ENCODE results near the gene MOCS3.
"Not testable (repeated sequence)": the region's sequence is repeated elsewhere in the genome, so short reads cannot be mapped to it uniquely, and the experiment has no call there.

MOCS3 gene

GRCh38 chr20:50932016-50932485 is 26.6 kb upstream of the MOCS3 start:
- no peak for DNase-seq

DNA sequence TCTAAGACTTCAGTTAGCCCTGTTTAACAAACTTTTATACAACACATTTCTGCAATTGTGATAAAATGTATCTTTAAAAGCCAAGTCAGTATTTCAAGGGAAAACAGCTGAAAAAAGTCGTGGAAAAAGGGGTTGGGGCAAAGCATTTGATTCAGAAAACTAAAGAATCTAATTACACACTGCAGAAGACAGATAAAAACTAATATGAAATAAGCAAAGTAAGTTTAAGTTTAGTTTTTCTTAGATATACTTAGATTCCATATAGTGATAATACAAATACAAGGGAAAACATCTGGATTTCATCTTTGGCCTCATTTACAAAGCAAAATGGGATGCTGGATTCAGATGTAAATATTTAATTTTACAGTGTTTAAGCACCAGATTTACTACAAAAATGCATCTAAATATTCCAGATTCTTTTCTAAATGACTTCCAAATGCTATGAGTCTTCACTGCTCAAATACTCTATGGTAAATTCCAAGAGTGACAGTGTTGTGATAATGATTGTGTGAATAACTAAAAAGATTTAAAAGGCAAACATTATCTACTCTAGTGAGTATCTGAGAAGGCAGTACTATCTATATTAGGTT is 25.8 kb upstream of the MOCS3 start:
- DNase-seq = no peak

GRCh38 chr20:50933589-50933988 is 25.0 kb upstream of the MOCS3 start:
- DNase-seq = no peak

- no peak for DNase-seq
Observed at GRCh38 chr20:50943069-50943468, 15.5 kb upstream of the MOCS3 start.

GRCh38 chr20:50948132-50948785 is 10.4 kb upstream of the MOCS3 start:
- no peak for DNase-seq

- no peak for DNase-seq
Observed at GRCh38 chr20:50953196-50953595, 5.4 kb upstream of the MOCS3 start.

- no peak for DNase-seq
Observed at GRCh38 chr20:50953821-50954220, 4.8 kb upstream of the MOCS3 start.

DNA sequence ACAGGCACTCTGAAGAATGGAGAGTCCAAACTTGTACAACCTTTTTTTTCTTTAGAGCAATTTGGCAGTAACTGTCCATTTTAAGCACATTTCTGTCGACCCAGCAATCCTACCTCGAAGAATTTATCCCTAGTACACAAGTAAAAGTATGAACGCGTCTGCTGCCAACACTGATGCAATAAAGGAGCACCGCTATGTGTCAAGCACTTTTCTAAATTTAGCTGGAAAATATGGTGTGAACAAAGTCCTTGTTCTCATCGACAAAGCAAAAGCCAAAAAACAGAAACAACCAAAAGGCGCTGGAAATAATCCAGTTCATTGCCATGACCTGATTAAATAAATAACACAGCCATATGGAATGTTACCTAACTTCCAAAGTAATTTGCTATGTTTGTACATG is 1.3 kb upstream of the MOCS3 start:
- DNase-seq = no peak

GRCh38 chr20:50957798-50958614 is 612 bp upstream of the MOCS3 start, which contains the start of gene DPM1:
DPM1 (minus strand) TSS chr20:50958532; CDS start chr20:50958523, 9 bp downstream.
- DNase-seq = peak; percentile 88 to 91

- no peak for DNase-seq
Observed at GRCh38 chr20:50959543-50960126, 1.0 kb downstream of the MOCS3 start.

DNA sequence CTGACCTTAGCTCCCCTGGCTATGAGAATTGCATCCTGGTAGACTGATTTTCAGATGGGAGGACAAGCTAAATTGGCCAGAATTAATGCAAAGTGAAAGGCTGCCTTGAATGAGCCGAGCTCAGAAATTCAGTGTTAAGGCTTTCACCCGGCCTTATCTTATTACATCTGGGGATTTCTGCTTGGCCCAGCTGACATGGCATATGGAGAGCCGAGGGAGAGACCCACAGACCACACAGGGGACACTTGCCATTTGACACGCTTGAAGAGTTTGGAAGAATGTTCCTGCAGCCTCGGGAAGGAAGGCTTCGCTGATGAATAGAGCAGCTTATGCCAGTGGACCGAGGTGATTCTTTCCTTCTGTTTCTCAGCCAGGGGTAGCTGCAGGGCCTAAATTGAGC is 9.0 kb downstream of the MOCS3 start:
- DNase-seq = no peak

DNA sequence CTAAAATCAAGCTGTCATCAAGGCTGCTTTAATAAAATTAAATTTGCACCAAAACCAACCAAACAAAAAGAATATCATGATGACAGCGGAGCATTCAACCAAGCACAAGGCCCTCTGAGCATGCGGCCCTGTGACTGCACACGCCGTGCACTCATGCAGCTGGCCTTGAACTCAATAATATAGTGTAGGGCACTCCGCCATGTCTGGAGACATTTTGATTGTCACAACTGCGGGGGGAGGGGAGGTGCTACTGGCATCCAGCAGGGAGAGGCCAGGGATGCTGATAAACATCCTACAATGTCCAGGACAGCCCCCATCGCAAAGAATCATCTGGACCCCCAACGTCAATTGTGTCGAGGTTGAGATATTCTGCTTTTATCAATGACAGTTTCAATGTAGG is 9.7 kb downstream of the MOCS3 start:
- DNase-seq = no peak

- DNase-seq = no peak
Observed at GRCh38 chr20:50969435-50969834, 10.8 kb downstream of the MOCS3 start.

GRCh38 chr20:50969912-50970311 is 11.3 kb downstream of the MOCS3 start:
- DNase-seq = no peak

DNA sequence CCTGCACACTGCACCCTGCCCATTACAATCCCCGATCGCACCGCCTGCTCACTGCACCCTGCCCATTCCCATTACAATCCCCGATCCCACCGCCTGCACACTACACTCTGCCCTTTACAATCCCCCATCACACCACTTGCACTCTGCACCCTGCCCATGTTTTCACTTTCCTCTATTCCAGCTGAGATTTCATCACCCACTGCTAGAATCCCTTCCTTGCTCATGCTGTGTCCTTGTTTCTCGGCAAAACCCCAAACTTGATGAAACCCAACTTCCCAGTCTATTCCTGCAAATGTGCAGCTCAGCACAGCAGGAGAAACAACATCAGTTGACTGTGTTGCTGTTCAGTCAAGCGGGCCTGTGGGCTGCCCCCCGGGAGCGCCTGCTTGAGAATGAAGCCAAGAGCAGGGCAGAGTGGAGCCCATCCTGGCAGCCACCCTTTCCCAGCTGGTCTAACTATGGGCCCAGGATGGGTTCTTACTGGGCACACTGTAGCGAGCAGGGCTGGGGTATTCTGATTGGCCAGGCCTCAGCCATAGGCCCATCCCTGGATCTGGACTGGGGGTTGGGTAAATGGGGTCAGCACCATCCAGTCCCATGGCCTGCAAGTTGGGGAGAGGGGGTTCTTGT is 17.2 kb downstream of the MOCS3 start:
- no peak for DNase-seq

DNA sequence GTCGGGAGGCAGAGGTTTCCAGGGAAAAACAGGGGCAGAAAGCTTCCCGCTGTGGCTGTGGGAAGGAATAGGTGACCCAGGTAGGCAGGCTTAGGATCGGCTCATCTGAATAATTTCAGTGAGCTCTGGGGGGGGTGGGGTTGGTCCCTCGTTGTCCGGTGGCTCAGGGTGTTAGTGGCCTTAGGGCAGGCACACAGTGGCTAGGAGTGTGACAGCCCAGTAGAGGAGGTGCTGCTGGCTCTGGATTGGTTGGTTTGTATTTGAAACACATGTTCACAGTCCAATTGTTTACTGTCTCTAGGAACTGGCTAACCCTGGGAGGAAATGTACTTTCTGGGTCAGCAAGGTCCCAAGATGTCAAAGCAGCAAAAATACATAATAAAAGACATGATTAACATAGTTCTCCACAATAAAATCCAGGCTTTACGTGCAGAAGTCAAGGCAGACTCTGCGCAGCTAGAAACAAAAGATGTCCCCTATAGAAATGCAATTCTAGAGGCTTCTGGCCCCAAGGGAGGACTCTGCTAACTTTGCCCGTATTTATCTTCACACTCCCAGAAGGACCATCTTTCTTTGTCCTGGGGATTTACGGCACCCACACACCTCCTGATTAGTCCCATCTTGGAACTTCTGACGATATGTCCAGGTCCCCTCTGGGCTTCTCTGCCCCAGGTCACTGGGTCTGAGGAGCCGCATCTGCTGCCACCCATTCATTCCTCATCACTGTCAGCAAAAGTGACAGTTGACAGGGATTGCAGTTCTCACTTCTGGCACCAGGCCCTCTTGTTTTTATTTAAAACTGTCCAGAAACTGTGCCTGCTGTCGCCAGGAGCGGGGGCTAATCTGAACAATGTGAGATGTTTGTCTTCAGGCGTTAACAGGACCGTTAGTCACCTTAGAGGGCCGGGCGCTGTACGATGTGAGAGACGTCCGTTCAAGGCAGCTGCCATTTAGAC is 18.7 kb downstream of the MOCS3 start:
- DNase-seq = no peak

DNA sequence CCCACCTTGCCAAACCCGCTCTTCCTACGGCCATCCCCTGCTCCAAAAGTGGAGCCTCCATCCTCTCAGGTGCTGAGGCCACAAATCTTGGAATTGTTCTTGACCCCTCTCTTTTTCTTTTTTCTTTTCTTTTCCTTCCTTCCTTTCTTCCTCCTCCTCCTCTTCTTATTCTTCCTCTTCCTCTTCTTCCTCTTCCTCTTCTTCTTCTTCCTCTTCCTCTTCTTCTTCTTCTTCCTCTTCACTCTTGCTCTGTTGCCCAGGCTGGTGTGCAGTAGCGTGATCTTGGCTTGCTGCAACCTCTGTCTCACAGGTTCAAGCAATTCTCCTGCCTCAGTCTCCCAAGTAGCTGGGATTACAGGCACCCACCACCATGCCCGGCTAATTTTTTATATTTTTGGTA is 19.9 kb downstream of the MOCS3 start:
- DNase-seq = not testable (repeated sequence)

DNA sequence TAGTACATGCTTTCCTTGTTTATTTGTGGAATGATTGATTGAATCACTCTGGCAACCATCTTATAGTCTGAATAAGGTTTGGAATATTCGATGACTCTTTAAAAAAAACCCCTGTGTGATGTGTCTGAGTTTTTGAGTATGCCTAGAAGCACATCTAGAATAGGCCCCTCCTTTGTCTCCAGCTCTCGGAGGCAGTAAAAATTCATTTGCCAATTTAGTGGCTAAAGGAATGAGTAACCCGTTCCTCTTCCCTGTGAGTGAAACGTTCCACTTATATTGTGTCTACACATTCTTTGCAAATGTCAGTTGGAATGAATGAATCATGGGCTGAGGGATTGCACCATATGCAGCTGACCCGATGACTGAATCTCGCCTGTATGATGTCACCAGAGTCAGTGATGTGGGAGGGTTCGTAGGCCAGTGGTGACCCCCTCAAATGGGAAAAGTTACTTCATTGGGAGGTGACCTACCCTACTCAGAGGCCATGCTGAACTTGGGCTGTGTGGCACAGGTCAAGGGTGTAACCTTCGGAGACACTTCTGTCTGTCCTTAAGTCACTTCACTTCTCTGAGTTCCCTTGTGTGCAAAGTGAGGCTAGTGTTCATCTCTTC is 21.6 kb downstream of the MOCS3 start:
- peak; percentile 46 to 64 for DNase-seq

GRCh38 chr20:50980851-50981713 is 22.5 kb downstream of the MOCS3 start:
- peak; percentile 64 to 79 for DNase-seq

GRCh38 chr20:50981714-50982048 is 23.1 kb downstream of the MOCS3 start:
- DNase-seq = no peak
